WTC11 (cell line): ENCODE results near the gene VPS35L. TPM values are rescaled to one million over a fixed set of nuclear protein-coding genes. Genes with fewer than 3 reads are reported as not detected.

Experiments used
- ATAC-seq: fragments of 200-7000 bp; cut with Tn5 transposase; 2 replicates; pipeline ENCODE4 v1.10.0; 2021; ENCODE audit warnings: mild to moderate bottlenecking, moderate library complexity
- CTCF ChIA-PET: fragments of 300-600 bp; sonication (Branson Sonifier 250); formaldehyde crosslinking; loops from one replicate; lab custom pipeline; 2021; ENCODE audit warnings: antibody characterized with exemption; lab: Charles Lee
- POLR2A ChIA-PET: fragments of 350-600 bp; sonication (Branson Sonifier 250); formaldehyde crosslinking; loops from one replicate; lab custom pipeline; 2021; ENCODE audit warnings: antibody characterized with exemption; lab: Charles Lee
- DNase-seq: peaks from one replicate; pipeline ENCODE4 v3.0.0; 2021; ENCODE audit warnings: low spot score
- H3K27ac Mint-ChIP-seq: 2 replicates; pipeline ENCODE4 v1.8.0; 2021; ENCODE audit warnings: mixed read lengths
- H3K27me3 Mint-ChIP-seq: 2 replicates; pipeline ENCODE4 v1.8.0; 2021; ENCODE audit warnings: low read depth, mild to moderate bottlenecking, moderate library complexity, mixed read lengths
- H3K36me3 Mint-ChIP-seq: 2 replicates; pipeline ENCODE4 v1.8.0; 2021; ENCODE audit warnings: mixed read lengths
- H3K4me1 Mint-ChIP-seq: 2 replicates; pipeline ENCODE4 v1.8.0; 2022; ENCODE audit warnings: mixed read lengths
- H3K4me3 Mint-ChIP-seq: 2 replicates; pipeline ENCODE4 v1.8.0; 2021; ENCODE audit warnings: mild to moderate bottlenecking, moderate library complexity, mixed read lengths
- H3K9me3 Mint-ChIP-seq: 2 replicates; pipeline ENCODE4 v1.8.0; 2021; ENCODE audit warnings: mixed read lengths
- CREM ChIP-seq: sonication (generic); formaldehyde crosslinking; IDR thresholded peaks from 2 replicates; pipeline ENCODE4 v1.8.1; 2022; ENCODE audit warnings: mild to moderate bottlenecking, missing genetic modification reagents, moderate library complexity
- GTF2I ChIP-seq: fragments of 250-450 bp; sonication (Bioruptor Pico); conservative IDR thresholded peaks from 2 replicates; pipeline ENCODE4 v1.4.0; 2021; ENCODE audit warnings: mild to moderate bottlenecking
- IRF2 ChIP-seq: sonication (generic); formaldehyde crosslinking; IDR thresholded peaks from 2 replicates; pipeline ENCODE4 v1.8.0; 2022; ENCODE audit warnings: low read depth, missing genetic modification reagents, borderline replicate concordance
- JAZF1 ChIP-seq: fragments of 250-450 bp; sonication (Bioruptor Pico); IDR thresholded peaks from 2 replicates; pipeline ENCODE4 v1.9.0; 2021; ENCODE audit warnings: moderate library complexity, mild to moderate bottlenecking, inconsistent platforms
- NFATC4 ChIP-seq: fragments of 250-450 bp; sonication (Bioruptor Pico); IDR thresholded peaks from 2 replicates; pipeline ENCODE4 v1.9.0; 2021; ENCODE audit warnings: mild to moderate bottlenecking
- NFE2L1 ChIP-seq: sonication (generic); formaldehyde crosslinking; IDR thresholded peaks from 2 replicates; pipeline ENCODE4 v1.8.1; 2023; ENCODE audit warnings: missing genetic modification reagents
- PRRX2 ChIP-seq: fragments of 250-450 bp; sonication (Bioruptor Pico); IDR thresholded peaks from 2 replicates; pipeline ENCODE4 v1.8.0; 2021; ENCODE audit warnings: mild to moderate bottlenecking
- RELA ChIP-seq: sonication (generic); formaldehyde crosslinking; IDR thresholded peaks from 2 replicates; pipeline ENCODE4 v1.8.1; 2022; ENCODE audit warnings: missing genetic modification reagents, mild to moderate bottlenecking, borderline replicate concordance
- RORB ChIP-seq: fragments of 250-450 bp; sonication (Bioruptor Pico); IDR thresholded peaks from 2 replicates; pipeline ENCODE4 v1.9.0; 2021; ENCODE audit warnings: mild to moderate bottlenecking
- SOX15 ChIP-seq: fragments of 250-450 bp; sonication (Bioruptor Pico); IDR thresholded peaks from 2 replicates; pipeline ENCODE4 v1.9.0; 2021; ENCODE audit warnings: mild to moderate bottlenecking
- TCF7 ChIP-seq: sonication (generic); formaldehyde crosslinking; IDR thresholded peaks from 2 replicates; pipeline ENCODE4 v1.8.0; 2022; ENCODE audit warnings: mild to moderate bottlenecking, low read depth, missing genetic modification reagents, moderate library complexity
- TEAD4 ChIP-seq: sonication (generic); formaldehyde crosslinking; IDR thresholded peaks from 2 replicates; pipeline ENCODE4 v1.8.0; 2022; ENCODE audit warnings: mild to moderate bottlenecking, missing genetic modification reagents
- TP53 ChIP-seq: sonication (generic); formaldehyde crosslinking; IDR thresholded peaks from 2 replicates; pipeline ENCODE4 v1.8.1; 2023; ENCODE audit warnings: mild to moderate bottlenecking, missing genetic modification reagents
- total RNA-seq: library from RNA; stranded (reverse); gene quantifications from 3 replicates; pipeline ENCODE4 v1.2.3, GENCODE V29; 2021
- TF ChIP-seq, protein P1 (sequence below): sonication (generic); formaldehyde crosslinking; IDR thresholded peaks from 2 replicates; pipeline ENCODE4 v1.8.0; 2022; ENCODE audit warnings: mild to moderate bottlenecking, missing genetic modification reagents
- TF ChIP-seq, protein P2 (sequence below): sonication (generic); formaldehyde crosslinking; IDR thresholded peaks from 2 replicates; pipeline ENCODE4 v1.8.1; 2022; ENCODE audit warnings: mild to moderate bottlenecking, moderate library complexity, missing genetic modification reagents
- TF ChIP-seq, protein P3 (sequence below): fragments of 250-450 bp; sonication (Bioruptor Pico); IDR thresholded peaks from 2 replicates; pipeline ENCODE4 v1.9.0; 2021; ENCODE audit warnings: mild to moderate bottlenecking
- TF ChIP-seq, protein P4 (sequence below): fragments of 200-600 bp; IDR thresholded peaks from 2 replicates; pipeline ENCODE4 v1.8.0; 2022; ENCODE audit warnings: antibody characterized with exemption
- TF ChIP-seq, protein P5 (sequence below): fragments of 250-450 bp; sonication (Bioruptor Pico); IDR thresholded peaks from 2 replicates; pipeline ENCODE4 v1.8.0; 2021; ENCODE audit warnings: mild to moderate bottlenecking
- TF ChIP-seq, protein P6 (sequence below): fragments of 250-450 bp; sonication (Bioruptor Pico); conservative IDR thresholded peaks from 2 replicates; pipeline ENCODE4 v1.9.0; 2021; ENCODE audit warnings: mild to moderate bottlenecking
- TF ChIP-seq, protein P7 (sequence below): fragments of 250-450 bp; sonication (Bioruptor Pico); IDR thresholded peaks from 2 replicates; pipeline ENCODE4 v1.9.0; 2021; ENCODE audit warnings: mild to moderate bottlenecking, borderline replicate concordance

The VPS35L gene
- total RNA-seq, 1 experiment from 2014 or later = 59.7 TPM

DNA sequence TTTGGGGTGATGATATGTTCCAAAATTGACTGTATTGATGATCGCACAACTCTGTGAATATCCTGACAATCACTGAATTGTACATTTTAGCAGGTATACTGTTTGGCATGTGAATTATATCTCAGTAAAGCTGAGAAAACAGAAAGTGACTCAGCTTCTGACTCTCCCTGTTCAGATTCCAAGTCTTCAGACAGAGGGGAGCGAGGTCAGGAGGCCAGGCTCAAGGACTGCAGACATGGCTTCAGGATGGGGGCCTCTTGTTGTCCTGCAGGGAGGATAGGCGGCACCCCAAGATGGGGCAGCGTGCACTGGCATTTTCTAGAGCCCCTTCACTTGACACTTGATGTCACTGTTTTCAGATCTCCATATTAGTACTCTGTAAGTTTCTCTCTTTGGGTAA, 116.9 kb downstream of the VPS35L start:
- Mint-ChIP-seq H3K27me3 (no peaks in the 10 kb centered on the region), H3K4me1 (no peaks in the 10 kb centered on the region; the same call in 1 of the 2 replicates), H3K36me3 (peaks cover 16% of the 10 kb centered on the region), H3K27ac (no peak overlapping the region), H3K9me3 (no peaks in the 10 kb centered on the region), H3K4me3 (no peak overlapping the region)
- ChIA-PET POLR2A (no interaction called here), CTCF (interaction anchor here (1.8 to 3.1 kb wide), 3 partner anchors 9 to 117 kb away, joined by 5 to 8 read pairs (median 5); partner anchors contain the start of gene VPS35L)
- TF ChIP-seq, protein P1, sequence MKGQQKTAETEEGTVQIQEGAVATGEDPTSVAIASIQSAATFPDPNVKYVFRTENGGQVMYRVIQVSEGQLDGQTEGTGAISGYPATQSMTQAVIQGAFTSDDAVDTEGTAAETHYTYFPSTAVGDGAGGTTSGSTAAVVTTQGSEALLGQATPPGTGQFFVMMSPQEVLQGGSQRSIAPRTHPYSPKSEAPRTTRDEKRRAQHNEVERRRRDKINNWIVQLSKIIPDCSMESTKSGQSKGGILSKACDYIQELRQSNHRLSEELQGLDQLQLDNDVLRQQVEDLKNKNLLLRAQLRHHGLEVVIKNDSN (CRISPR knock-in tag) = no peak
- TF ChIP-seq PRRX2 (CRISPR knock-in tag) (no peak), RORB (CRISPR knock-in tag) (no peak), IRF2 (CRISPR knock-in tag) (no peak), NFATC4 (CRISPR knock-in tag) (no peak), NFE2L1 (CRISPR knock-in tag) (no peak), JAZF1 (CRISPR knock-in tag) (no peak), CREM (CRISPR knock-in tag) (no peak), TP53 (no peak), TEAD4 (CRISPR knock-in tag) (no peak), RELA (CRISPR knock-in tag) (no peak)
- TF ChIP-seq, protein P2, sequence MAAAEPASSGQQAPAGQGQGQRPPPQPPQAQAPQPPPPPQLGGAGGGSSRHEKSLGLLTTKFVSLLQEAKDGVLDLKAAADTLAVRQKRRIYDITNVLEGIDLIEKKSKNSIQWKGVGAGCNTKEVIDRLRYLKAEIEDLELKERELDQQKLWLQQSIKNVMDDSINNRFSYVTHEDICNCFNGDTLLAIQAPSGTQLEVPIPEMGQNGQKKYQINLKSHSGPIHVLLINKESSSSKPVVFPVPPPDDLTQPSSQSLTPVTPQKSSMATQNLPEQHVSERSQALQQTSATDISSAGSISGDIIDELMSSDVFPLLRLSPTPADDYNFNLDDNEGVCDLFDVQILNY = no peak
- TF ChIP-seq, protein P3, sequence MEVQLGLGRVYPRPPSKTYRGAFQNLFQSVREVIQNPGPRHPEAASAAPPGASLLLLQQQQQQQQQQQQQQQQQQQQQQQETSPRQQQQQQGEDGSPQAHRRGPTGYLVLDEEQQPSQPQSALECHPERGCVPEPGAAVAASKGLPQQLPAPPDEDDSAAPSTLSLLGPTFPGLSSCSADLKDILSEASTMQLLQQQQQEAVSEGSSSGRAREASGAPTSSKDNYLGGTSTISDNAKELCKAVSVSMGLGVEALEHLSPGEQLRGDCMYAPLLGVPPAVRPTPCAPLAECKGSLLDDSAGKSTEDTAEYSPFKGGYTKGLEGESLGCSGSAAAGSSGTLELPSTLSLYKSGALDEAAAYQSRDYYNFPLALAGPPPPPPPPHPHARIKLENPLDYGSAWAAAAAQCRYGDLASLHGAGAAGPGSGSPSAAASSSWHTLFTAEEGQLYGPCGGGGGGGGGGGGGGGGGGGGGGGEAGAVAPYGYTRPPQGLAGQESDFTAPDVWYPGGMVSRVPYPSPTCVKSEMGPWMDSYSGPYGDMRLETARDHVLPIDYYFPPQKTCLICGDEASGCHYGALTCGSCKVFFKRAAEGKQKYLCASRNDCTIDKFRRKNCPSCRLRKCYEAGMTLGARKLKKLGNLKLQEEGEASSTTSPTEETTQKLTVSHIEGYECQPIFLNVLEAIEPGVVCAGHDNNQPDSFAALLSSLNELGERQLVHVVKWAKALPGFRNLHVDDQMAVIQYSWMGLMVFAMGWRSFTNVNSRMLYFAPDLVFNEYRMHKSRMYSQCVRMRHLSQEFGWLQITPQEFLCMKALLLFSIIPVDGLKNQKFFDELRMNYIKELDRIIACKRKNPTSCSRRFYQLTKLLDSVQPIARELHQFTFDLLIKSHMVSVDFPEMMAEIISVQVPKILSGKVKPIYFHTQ (CRISPR knock-in tag) = no peak
- TF ChIP-seq, protein P4, sequence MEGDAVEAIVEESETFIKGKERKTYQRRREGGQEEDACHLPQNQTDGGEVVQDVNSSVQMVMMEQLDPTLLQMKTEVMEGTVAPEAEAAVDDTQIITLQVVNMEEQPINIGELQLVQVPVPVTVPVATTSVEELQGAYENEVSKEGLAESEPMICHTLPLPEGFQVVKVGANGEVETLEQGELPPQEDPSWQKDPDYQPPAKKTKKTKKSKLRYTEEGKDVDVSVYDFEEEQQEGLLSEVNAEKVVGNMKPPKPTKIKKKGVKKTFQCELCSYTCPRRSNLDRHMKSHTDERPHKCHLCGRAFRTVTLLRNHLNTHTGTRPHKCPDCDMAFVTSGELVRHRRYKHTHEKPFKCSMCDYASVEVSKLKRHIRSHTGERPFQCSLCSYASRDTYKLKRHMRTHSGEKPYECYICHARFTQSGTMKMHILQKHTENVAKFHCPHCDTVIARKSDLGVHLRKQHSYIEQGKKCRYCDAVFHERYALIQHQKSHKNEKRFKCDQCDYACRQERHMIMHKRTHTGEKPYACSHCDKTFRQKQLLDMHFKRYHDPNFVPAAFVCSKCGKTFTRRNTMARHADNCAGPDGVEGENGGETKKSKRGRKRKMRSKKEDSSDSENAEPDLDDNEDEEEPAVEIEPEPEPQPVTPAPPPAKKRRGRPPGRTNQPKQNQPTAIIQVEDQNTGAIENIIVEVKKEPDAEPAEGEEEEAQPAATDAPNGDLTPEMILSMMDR = no peak
- TF ChIP-seq, protein P5, sequence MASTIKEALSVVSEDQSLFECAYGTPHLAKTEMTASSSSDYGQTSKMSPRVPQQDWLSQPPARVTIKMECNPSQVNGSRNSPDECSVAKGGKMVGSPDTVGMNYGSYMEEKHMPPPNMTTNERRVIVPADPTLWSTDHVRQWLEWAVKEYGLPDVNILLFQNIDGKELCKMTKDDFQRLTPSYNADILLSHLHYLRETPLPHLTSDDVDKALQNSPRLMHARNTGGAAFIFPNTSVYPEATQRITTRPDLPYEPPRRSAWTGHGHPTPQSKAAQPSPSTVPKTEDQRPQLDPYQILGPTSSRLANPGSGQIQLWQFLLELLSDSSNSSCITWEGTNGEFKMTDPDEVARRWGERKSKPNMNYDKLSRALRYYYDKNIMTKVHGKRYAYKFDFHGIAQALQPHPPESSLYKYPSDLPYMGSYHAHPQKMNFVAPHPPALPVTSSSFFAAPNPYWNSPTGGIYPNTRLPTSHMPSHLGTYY (CRISPR knock-in tag) = no peak
- ATAC-seq (no peak), DNase-seq (no peak)

DNA sequence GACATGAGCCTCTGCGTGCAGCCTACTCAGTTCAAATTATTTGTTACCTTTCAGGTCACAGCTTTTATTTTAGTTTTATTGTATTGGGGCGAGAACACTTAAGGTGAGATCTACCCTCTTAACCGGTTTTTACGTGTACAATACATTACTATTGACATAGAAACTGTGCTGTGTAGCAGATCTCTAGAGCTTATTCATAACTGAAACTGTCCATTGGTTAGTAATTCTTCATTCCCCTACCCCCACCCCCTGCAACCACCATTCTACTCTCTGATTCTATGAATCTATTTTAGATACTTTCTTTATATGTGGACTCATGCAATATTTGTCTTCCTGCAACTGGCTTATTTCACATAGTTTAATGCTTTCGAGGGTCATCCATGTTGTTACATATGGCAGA, 119.0 kb downstream of the VPS35L start:
- H3K27me3 Mint-ChIP-seq = no peaks in the 10 kb centered on the region
- H3K4me1 Mint-ChIP-seq = no peaks in the 10 kb centered on the region
- CTCF ChIA-PET = interaction anchor here (1.8 kb wide), 1 partner anchor 119 kb away, joined by 5 read pairs; the partner anchor contains the start of gene VPS35L

DNA sequence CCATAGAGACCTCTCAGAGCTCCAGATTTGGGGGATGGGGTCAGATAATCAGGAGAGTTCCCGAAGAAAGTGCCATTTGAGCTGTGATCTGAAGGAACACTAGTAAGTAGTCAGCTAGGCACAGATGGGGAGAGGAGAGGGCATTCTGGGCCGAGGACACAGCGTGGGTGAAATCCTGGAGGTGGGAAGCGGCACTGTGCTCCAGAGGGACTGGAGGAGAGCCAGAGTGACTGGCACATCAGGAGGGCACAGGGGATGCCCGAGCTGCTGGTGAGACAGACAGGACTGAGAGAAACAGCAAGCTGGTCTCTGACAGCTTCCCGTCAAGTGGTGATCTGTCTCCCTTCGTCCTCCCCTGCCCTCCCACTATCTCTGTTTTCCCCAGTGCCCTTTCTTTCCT, 121.9 kb downstream of the VPS35L start:
- ATAC-seq = no peak
- no peak for DNase-seq
- Mint-ChIP-seq H3K36me3 (peaks cover 7% of the 10 kb centered on the region), H3K27ac (no peak overlapping the region), H3K4me1 (no peaks in the 10 kb centered on the region), H3K4me3 (no peak overlapping the region), H3K9me3 (no peaks in the 10 kb centered on the region), H3K27me3 (no peaks in the 10 kb centered on the region)
- ChIA-PET POLR2A (no interaction called here), CTCF (interaction anchor here (1.4 kb wide), 1 partner anchor 94 kb away, joined by 3 read pairs; no protein-coding TSS in a partner anchor)
- TF ChIP-seq, protein P6, sequence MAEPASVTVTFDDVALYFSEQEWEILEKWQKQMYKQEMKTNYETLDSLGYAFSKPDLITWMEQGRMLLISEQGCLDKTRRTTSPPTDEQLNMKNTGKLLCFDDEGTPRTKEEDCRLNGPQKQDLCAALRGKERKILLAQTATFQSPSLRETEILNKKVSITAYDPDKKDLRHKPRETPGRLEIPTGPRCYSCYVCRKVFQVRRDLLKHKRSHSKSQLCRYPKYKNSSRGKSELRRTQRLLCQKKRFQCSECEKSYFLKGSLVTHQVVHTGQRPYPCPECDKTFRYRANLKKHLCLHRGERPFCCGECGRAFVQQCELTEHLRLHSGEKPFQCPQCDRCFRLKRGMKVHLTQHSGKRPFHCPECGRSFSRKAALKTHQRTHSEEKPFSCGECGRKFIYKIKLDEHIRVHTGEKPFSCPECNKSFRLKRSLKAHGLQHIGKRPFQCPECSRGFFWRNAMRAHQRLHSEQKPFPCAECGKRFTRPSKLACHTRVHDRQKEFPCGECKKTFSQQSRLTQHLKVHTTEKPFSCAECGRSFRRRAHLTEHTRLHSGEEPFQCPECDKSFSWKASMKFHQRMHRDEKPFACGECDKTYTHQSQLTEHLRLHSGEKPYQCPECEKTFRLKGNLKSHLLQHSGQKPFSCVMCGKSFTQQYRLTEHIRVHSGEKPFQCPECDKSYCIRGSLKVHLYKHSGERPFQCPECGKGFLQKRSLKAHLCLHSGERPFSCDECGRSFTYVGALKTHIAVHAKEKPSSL = no peak
- no peak for TF ChIP-seq RELA (CRISPR knock-in tag)
- no peak for TF ChIP-seq RORB (CRISPR knock-in tag)
- TF ChIP-seq, protein P7, sequence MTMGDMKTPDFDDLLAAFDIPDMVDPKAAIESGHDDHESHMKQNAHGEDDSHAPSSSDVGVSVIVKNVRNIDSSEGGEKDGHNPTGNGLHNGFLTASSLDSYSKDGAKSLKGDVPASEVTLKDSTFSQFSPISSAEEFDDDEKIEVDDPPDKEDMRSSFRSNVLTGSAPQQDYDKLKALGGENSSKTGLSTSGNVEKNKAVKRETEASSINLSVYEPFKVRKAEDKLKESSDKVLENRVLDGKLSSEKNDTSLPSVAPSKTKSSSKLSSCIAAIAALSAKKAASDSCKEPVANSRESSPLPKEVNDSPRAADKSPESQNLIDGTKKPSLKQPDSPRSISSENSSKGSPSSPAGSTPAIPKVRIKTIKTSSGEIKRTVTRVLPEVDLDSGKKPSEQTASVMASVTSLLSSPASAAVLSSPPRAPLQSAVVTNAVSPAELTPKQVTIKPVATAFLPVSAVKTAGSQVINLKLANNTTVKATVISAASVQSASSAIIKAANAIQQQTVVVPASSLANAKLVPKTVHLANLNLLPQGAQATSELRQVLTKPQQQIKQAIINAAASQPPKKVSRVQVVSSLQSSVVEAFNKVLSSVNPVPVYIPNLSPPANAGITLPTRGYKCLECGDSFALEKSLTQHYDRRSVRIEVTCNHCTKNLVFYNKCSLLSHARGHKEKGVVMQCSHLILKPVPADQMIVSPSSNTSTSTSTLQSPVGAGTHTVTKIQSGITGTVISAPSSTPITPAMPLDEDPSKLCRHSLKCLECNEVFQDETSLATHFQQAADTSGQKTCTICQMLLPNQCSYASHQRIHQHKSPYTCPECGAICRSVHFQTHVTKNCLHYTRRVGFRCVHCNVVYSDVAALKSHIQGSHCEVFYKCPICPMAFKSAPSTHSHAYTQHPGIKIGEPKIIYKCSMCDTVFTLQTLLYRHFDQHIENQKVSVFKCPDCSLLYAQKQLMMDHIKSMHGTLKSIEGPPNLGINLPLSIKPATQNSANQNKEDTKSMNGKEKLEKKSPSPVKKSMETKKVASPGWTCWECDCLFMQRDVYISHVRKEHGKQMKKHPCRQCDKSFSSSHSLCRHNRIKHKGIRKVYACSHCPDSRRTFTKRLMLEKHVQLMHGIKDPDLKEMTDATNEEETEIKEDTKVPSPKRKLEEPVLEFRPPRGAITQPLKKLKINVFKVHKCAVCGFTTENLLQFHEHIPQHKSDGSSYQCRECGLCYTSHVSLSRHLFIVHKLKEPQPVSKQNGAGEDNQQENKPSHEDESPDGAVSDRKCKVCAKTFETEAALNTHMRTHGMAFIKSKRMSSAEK = no peak
- no peak for TF ChIP-seq SOX15 (CRISPR knock-in tag)

More for the DNA sequence above, 119.0 kb downstream of the VPS35L start:
- no peaks in the 10 kb centered on the region for H3K9me3 Mint-ChIP-seq
- POLR2A ChIA-PET = no interaction called here
- no peak overlapping the region for H3K27ac Mint-ChIP-seq
- DNase-seq = no peak
- TF ChIP-seq TCF7 (CRISPR knock-in tag) (no peak), GTF2I (no peak)
- H3K36me3 Mint-ChIP-seq = peaks cover 12% of the 10 kb centered on the region
- ATAC-seq = no peak
- H3K4me3 Mint-ChIP-seq = no peak overlapping the region
